OCI-LY7 (cell line): ENCODE results near the gene FAM187B.

Source experiments
- CTCF ChIP-seq: fragments of 200-600 bp; sonication (generic); conservative IDR thresholded peaks from 2 replicates; pipeline ENCODE4 v1.5.1; 2014; ENCODE audit warnings: mild to moderate bottlenecking, antibody characterized with exemption, low read length, moderate library complexity, mixed read lengths
- EZH2phosphoT487 ChIP-seq: fragments of 200-600 bp; sonication (generic); IDR thresholded peaks from 2 replicates; pipeline ENCODE4 v1.6.1; 2018; ENCODE audit warnings: low read depth, borderline replicate concordance, mild to moderate bottlenecking, mixed run types, antibody characterized with exemption, low read length, moderate library complexity, mixed read lengths

- TF ChIP-seq CTCF: no peak
- no peak for TF ChIP-seq EZH2phosphoT487
Measured at GRCh38 chr19:35229601-35230000, 1.1 kb upstream of the FAM187B start.
